ENCODE measurements around the gene DYSF. TPM values are rescaled to one million over a fixed set of nuclear protein-coding genes. Genes with fewer than 3 reads are reported as not detected.
"Not testable (repeated sequence)": the region's sequence is repeated elsewhere in the genome, so short reads cannot be mapped to it uniquely, and the experiment has no call there.

Gene DYSF
- 23.2 TPM for total RNA-seq

GRCh38 chr2:71453404-71454220, at the start of gene DYSF:
TSS of gene DYSF (plus strand) at chr2:71453561.
- no peak for DNase-seq

GRCh38 chr2:71409611-71410010, 43.8 kb upstream of the DYSF start:
- DNase-seq = no peak

GRCh38 chr2:71410696-71411095, 42.7 kb upstream of the DYSF start:
- no peak for DNase-seq

GRCh38 chr2:71416866-71417265, 36.5 kb upstream of the DYSF start:
- not testable (repeated sequence) for DNase-seq

GRCh38 chr2:71417300-71418202, 35.8 kb upstream of the DYSF start:
- no peak for DNase-seq

GRCh38 chr2:71419145-71419544, 34.2 kb upstream of the DYSF start:
- no peak for DNase-seq

GRCh38 chr2:71419976-71420375, 33.4 kb upstream of the DYSF start:
- DNase-seq = no peak

GRCh38 chr2:71422786-71423185, 30.6 kb upstream of the DYSF start:
- DNase-seq = no peak

- DNase-seq = no peak
Observed at GRCh38 chr2:71423817-71424420, 29.4 kb upstream of the DYSF start.

- no peak for DNase-seq
Observed at GRCh38 chr2:71426721-71427120, 26.6 kb upstream of the DYSF start.

GRCh38 chr2:71428472-71429383, 24.6 kb upstream of the DYSF start:
- no peak for DNase-seq

- not testable (repeated sequence) for DNase-seq
Observed at GRCh38 chr2:71445142-71445541, 8.2 kb upstream of the DYSF start.

- DNase-seq = no peak
Observed at GRCh38 chr2:71446505-71446904, 6.9 kb upstream of the DYSF start.

- no peak for DNase-seq
Observed at GRCh38 chr2:71449343-71449742, 4.0 kb upstream of the DYSF start.

GRCh38 chr2:71451705-71452104, 1.7 kb upstream of the DYSF start:
- no peak for DNase-seq

- no peak for DNase-seq
Observed at GRCh38 chr2:71452565-71452964, 796 bp upstream of the DYSF start.

- no peak for DNase-seq
Observed at GRCh38 chr2:71454221-71455010, 1.1 kb downstream of the DYSF start.

- no peak for DNase-seq
Observed at GRCh38 chr2:71455011-71455740, 1.8 kb downstream of the DYSF start.

- DNase-seq = no peak
Observed at GRCh38 chr2:71455741-71456569, 2.6 kb downstream of the DYSF start.

Data from skin of body (tissue), 2 donors.